HepG2 (cell line): ENCODE results near the gene ATOH8. TPM values are rescaled to one million over a fixed set of nuclear protein-coding genes. Genes with fewer than 3 reads are reported as not detected.

Source experiments
- CCDC6 ChIP-seq: sonication (generic); formaldehyde crosslinking; IDR thresholded peaks from 2 replicates; pipeline ENCODE4 v1.8.1; 2022; ENCODE audit warnings: mild to moderate bottlenecking, missing genetic modification reagents, moderate library complexity
- HCFC1 ChIP-seq: fragments of 150-350 bp; IDR thresholded peaks from 2 replicates; pipeline ENCODE4 v1.6.1; 2014; ENCODE audit warnings: low read depth, low read length
- HDAC6 ChIP-seq: fragments of 200-600 bp; sonication (generic); IDR thresholded peaks from 2 replicates; pipeline ENCODE4 v1.7.0; 2017; ENCODE audit warnings: mild to moderate bottlenecking, antibody characterized with exemption, low read length, low read depth
- IRX3 ChIP-seq: sonication (generic); formaldehyde crosslinking; IDR thresholded peaks from 2 replicates; pipeline ENCODE4 v1.8.1; 2023; ENCODE audit warnings: mild to moderate bottlenecking, low read depth, missing genetic modification reagents, borderline replicate concordance
- MAFG ChIP-seq: sonication (generic); formaldehyde crosslinking; IDR thresholded peaks from 2 replicates; pipeline ENCODE4 v1.5.1; 2020; ENCODE audit warnings: mild to moderate bottlenecking, missing genetic modification reagents
- MED13 ChIP-seq: sonication (generic); formaldehyde crosslinking; IDR thresholded peaks from 2 replicates; pipeline ENCODE4 v1.5.0; 2020; ENCODE audit warnings: missing genetic modification reagents
- WIZ ChIP-seq: sonication (generic); formaldehyde crosslinking; IDR thresholded peaks from 2 replicates; pipeline ENCODE4 v1.5.1; 2020; ENCODE audit warnings: mild to moderate bottlenecking, missing genetic modification reagents
- ZNF180 ChIP-seq: sonication (generic); formaldehyde crosslinking; IDR thresholded peaks from 2 replicates; pipeline ENCODE4 v1.4.0; 2020; ENCODE audit warnings: low read depth, missing genetic modification reagents, borderline replicate concordance
- ZNF30 ChIP-seq: sonication (generic); formaldehyde crosslinking; IDR thresholded peaks from 2 replicates; pipeline ENCODE4 v1.5.0; 2020; ENCODE audit warnings: mild to moderate bottlenecking, missing genetic modification reagents
- ZNF589 ChIP-seq: sonication (generic); formaldehyde crosslinking; conservative IDR thresholded peaks from 2 replicates; pipeline ENCODE4 v1.8.0; 2022; ENCODE audit warnings: mild to moderate bottlenecking, moderate library complexity, missing genetic modification reagents
- ZNF672 ChIP-seq: sonication (generic); formaldehyde crosslinking; IDR thresholded peaks from 2 replicates; pipeline ENCODE4 v1.8.1; 2022; ENCODE audit warnings: missing genetic modification reagents
- polyA plus RNA-seq, 8 experiments: library from polyadenylated mRNA; depleted of rRNA in 3 of 8; stranded (reverse) in 7 of 8; unstranded in 1 of 8; fragments of >200 nt; fragmentation: Illumina TruSeq in 4 of 8; extraction: Trizol in 4 of 8; gene quantifications; 2 replicates each; pipeline versions ENCODE4 v1.2.1 to v1.2.3, GENCODE V29; 2011 to 2016; ENCODE audit warnings: low read depth in 4 of 8, missing spikeins in 1 of 8, mixed read lengths in 1 of 8; ENCODE audit not compliant: insufficient read depth in 1 of 8
- total RNA-seq, 5 experiments: library from RNA; depleted of rRNA; stranded (reverse); fragments of >200 nt; fragmentation: Illumina TruSeq; extraction: Trizol; gene quantifications; 2 replicates each; pipeline ENCODE4 v1.2.3, GENCODE V29; 2016; ENCODE audit warnings: low read depth in 1 of 5
- TF ChIP-seq, protein P1 (sequence below): sonication (generic); formaldehyde crosslinking; IDR thresholded peaks from 2 replicates; pipeline ENCODE4 v1.4.0; 2020; ENCODE audit warnings: missing genetic modification reagents, borderline replicate concordance
- TF ChIP-seq, protein P2 (sequence below): sonication (generic); formaldehyde crosslinking; IDR thresholded peaks from 2 replicates; pipeline ENCODE4 v1.4.0; 2020; ENCODE audit warnings: missing genetic modification reagents, borderline replicate concordance
- TF ChIP-seq, protein P3 (sequence below): sonication (generic); formaldehyde crosslinking; IDR thresholded peaks from 2 replicates; pipeline ENCODE4 v1.4.0; 2020; ENCODE audit warnings: mild to moderate bottlenecking, low read depth, missing genetic modification reagents
- TF ChIP-seq, protein P4 (sequence below): sonication (generic); formaldehyde crosslinking; IDR thresholded peaks from 2 replicates; pipeline ENCODE4 v1.4.0; 2020; ENCODE audit warnings: missing genetic modification reagents
- TF ChIP-seq, protein P5 (sequence below): sonication (generic); formaldehyde crosslinking; conservative IDR thresholded peaks from 2 replicates; pipeline ENCODE4 v1.4.0; 2020; ENCODE audit warnings: missing genetic modification reagents

The ATOH8 gene
- total and polyA plus RNA-seq, 2 of the 13 experiments (the other 11 are each of a cell fraction or from before 2014, with no cell fraction given) = 0.13 to 0.61 TPM

DNA sequence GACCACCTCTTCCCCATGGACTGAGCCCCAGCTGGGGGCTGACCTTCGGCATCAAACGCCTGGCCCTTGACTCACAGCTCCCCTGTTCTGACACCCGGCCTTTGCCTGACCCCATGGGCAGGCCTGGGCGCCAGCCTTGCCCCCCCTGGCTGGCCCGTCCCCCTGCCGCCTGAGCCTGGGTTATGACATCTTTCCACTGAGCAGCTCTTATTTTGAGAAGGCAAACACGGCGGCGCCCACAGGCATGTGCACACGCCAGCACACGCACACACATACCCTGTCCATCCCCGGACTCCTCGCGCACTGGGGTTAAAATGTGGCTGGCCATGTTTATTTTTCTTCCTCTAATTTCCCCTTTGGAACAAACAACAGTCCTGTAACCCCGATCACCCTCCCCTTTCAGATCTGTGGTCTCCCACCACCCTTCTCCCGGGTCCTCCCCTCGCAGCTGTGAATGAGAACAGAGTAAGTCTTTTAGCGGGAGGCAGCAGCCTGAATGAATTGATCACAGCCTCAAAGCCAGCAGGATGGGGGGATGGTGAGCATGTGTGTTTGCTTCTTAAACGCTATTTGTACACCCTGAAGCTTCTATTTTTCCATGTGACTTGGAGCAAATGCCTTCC, 11.8 kb upstream of the ATOH8 start (continued):
- TF ChIP-seq, protein P1, sequence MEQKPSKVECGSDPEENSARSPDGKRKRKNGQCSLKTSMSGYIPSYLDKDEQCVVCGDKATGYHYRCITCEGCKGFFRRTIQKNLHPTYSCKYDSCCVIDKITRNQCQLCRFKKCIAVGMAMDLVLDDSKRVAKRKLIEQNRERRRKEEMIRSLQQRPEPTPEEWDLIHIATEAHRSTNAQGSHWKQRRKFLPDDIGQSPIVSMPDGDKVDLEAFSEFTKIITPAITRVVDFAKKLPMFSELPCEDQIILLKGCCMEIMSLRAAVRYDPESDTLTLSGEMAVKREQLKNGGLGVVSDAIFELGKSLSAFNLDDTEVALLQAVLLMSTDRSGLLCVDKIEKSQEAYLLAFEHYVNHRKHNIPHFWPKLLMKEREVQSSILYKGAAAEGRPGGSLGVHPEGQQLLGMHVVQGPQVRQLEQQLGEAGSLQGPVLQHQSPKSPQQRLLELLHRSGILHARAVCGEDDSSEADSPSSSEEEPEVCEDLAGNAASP (CRISPR knock-in tag) = no peak
- TF ChIP-seq ZNF30 (CRISPR knock-in tag) = no peak
- TF ChIP-seq HCFC1 = no peak
- TF ChIP-seq, protein P2, sequence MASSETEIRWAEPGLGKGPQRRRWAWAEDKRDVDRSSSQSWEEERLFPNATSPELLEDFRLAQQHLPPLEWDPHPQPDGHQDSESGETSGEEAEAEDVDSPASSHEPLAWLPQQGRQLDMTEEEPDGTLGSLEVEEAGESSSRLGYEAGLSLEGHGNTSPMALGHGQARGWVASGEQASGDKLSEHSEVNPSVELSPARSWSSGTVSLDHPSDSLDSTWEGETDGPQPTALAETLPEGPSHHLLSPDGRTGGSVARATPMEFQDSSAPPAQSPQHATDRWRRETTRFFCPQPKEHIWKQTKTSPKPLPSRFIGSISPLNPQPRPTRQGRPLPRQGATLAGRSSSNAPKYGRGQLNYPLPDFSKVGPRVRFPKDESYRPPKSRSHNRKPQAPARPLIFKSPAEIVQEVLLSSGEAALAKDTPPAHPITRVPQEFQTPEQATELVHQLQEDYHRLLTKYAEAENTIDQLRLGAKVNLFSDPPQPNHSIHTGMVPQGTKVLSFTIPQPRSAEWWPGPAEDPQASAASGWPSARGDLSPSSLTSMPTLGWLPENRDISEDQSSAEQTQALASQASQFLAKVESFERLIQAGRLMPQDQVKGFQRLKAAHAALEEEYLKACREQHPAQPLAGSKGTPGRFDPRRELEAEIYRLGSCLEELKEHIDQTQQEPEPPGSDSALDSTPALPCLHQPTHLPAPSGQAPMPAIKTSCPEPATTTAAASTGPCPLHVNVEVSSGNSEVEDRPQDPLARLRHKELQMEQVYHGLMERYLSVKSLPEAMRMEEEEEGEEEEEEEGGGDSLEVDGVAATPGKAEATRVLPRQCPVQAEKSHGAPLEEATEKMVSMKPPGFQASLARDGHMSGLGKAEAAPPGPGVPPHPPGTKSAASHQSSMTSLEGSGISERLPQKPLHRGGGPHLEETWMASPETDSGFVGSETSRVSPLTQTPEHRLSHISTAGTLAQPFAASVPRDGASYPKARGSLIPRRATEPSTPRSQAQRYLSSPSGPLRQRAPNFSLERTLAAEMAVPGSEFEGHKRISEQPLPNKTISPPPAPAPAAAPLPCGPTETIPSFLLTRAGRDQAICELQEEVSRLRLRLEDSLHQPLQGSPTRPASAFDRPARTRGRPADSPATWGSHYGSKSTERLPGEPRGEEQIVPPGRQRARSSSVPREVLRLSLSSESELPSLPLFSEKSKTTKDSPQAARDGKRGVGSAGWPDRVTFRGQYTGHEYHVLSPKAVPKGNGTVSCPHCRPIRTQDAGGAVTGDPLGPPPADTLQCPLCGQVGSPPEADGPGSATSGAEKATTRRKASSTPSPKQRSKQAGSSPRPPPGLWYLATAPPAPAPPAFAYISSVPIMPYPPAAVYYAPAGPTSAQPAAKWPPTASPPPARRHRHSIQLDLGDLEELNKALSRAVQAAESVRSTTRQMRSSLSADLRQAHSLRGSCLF (CRISPR knock-in tag) = no peak
- no peak for TF ChIP-seq IRX3
- TF ChIP-seq, protein P3, sequence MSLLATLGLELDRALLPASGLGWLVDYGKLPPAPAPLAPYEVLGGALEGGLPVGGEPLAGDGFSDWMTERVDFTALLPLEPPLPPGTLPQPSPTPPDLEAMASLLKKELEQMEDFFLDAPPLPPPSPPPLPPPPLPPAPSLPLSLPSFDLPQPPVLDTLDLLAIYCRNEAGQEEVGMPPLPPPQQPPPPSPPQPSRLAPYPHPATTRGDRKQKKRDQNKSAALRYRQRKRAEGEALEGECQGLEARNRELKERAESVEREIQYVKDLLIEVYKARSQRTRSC = no peak
- no peak for TF ChIP-seq CCDC6
- no peak for TF ChIP-seq MED13 (CRISPR knock-in tag)
- TF ChIP-seq, protein P4, sequence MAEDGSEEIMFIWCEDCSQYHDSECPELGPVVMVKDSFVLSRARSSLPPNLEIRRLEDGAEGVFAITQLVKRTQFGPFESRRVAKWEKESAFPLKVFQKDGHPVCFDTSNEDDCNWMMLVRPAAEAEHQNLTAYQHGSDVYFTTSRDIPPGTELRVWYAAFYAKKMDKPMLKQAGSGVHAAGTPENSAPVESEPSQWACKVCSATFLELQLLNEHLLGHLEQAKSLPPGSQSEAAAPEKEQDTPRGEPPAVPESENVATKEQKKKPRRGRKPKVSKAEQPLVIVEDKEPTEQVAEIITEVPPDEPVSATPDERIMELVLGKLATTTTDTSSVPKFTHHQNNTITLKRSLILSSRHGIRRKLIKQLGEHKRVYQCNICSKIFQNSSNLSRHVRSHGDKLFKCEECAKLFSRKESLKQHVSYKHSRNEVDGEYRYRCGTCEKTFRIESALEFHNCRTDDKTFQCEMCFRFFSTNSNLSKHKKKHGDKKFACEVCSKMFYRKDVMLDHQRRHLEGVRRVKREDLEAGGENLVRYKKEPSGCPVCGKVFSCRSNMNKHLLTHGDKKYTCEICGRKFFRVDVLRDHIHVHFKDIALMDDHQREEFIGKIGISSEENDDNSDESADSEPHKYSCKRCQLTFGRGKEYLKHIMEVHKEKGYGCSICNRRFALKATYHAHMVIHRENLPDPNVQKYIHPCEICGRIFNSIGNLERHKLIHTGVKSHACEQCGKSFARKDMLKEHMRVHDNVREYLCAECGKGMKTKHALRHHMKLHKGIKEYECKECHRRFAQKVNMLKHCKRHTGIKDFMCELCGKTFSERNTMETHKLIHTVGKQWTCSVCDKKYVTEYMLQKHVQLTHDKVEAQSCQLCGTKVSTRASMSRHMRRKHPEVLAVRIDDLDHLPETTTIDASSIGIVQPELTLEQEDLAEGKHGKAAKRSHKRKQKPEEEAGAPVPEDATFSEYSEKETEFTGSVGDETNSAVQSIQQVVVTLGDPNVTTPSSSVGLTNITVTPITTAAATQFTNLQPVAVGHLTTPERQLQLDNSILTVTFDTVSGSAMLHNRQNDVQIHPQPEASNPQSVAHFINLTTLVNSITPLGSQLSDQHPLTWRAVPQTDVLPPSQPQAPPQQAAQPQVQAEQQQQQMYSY (CRISPR knock-in tag) = no peak
- no peak for TF ChIP-seq MAFG (CRISPR knock-in tag)
- TF ChIP-seq ZNF589 (CRISPR knock-in tag) = no peak
- TF ChIP-seq, protein P5, sequence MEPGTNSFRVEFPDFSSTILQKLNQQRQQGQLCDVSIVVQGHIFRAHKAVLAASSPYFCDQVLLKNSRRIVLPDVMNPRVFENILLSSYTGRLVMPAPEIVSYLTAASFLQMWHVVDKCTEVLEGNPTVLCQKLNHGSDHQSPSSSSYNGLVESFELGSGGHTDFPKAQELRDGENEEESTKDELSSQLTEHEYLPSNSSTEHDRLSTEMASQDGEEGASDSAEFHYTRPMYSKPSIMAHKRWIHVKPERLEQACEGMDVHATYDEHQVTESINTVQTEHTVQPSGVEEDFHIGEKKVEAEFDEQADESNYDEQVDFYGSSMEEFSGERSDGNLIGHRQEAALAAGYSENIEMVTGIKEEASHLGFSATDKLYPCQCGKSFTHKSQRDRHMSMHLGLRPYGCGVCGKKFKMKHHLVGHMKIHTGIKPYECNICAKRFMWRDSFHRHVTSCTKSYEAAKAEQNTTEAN (CRISPR knock-in tag) = no peak
- TF ChIP-seq ZNF180 (CRISPR knock-in tag) = no peak
- no peak for TF ChIP-seq WIZ (CRISPR knock-in tag)
- no peak for TF ChIP-seq HDAC6
- no peak for TF ChIP-seq ZNF672
